A673 (cell line): ENCODE measurements around the gene CBX5.

Experiments
- EZH2 ChIP-seq: fragments of 200-600 bp; sonication (generic); IDR thresholded peaks from 2 replicates; pipeline ENCODE4 v1.6.1; 2017; ENCODE audit warnings: borderline replicate concordance, low read depth, mild to moderate bottlenecking, mixed read lengths, antibody characterized with exemption, low read length; ENCODE audit not compliant: poor library complexity, severe bottlenecking
- TF ChIP-seq, protein P1 (sequence below): fragments of 300-800, 200-600 bp; sonication (generic); conservative IDR thresholded peaks from 2 replicates; pipeline ENCODE4 v1.5.1; 2017; ENCODE audit warnings: low read depth, mild to moderate bottlenecking, antibody characterized with exemption, low read length, moderate library complexity, mixed read lengths

DNA sequence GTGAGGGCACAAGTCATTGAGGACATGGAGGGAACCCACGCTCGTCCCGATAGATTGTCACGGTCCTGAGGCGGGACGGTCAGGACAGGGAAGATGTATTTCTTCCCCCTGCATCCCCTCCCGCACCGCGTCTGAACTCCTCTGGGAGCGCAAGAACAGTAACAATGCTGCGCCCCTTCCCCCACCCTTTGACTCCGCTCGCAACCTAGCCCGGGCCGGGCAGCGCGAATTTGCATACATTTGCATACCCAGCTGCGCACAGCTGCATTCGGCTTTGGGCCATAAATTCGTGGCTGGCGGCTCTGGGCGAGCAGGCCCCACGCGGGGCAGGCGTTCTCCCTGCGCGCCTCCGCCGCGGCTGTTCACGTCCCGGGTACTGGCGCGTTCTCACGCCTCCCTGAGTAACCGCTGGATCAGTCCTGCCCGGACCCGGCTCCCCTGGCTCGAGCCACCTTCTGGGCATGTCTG, 62.1 kb downstream of the CBX5 start:
- TF ChIP-seq, protein P1, sequence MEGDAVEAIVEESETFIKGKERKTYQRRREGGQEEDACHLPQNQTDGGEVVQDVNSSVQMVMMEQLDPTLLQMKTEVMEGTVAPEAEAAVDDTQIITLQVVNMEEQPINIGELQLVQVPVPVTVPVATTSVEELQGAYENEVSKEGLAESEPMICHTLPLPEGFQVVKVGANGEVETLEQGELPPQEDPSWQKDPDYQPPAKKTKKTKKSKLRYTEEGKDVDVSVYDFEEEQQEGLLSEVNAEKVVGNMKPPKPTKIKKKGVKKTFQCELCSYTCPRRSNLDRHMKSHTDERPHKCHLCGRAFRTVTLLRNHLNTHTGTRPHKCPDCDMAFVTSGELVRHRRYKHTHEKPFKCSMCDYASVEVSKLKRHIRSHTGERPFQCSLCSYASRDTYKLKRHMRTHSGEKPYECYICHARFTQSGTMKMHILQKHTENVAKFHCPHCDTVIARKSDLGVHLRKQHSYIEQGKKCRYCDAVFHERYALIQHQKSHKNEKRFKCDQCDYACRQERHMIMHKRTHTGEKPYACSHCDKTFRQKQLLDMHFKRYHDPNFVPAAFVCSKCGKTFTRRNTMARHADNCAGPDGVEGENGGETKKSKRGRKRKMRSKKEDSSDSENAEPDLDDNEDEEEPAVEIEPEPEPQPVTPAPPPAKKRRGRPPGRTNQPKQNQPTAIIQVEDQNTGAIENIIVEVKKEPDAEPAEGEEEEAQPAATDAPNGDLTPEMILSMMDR: no peak
- TF ChIP-seq EZH2: no peak
